B cell (primary cell): Measurements from ENCODE around the gene RGS17.

Experiments used
- CTCF ChIP-seq: fragments of 200-600 bp; IDR thresholded peaks from one replicate; pipeline ENCODE4 v1.8.0; 2022; ENCODE audit warnings: antibody characterized with exemption, mild to moderate bottlenecking
- EZH2 ChIP-seq: IDR thresholded peaks from 2 replicates; pipeline ENCODE4 v1.6.1; 2012; ENCODE audit warnings: borderline replicate concordance, low read depth, mild to moderate bottlenecking, moderate library complexity, low read length; ENCODE audit not compliant: insufficient read depth, poor library complexity, severe bottlenecking

GRCh38 chr6:153103319-153103655 is 27.8 kb downstream of the RGS17 start:
- TF ChIP-seq CTCF = no peak
- TF ChIP-seq EZH2 = no peak
